ENCODE measurements around the gene PUM2. TPM values are rescaled to one million over a fixed set of nuclear protein-coding genes. Genes with fewer than 3 reads are reported as not detected.
"Not testable (repeated sequence)": the region's sequence is repeated elsewhere in the genome, so short reads cannot be mapped to it uniquely, and the experiment has no call there.

The PUM2 gene
- total RNA-seq, 5 donors from 2014 or later (not counting 1 experiment from before 2014, with no cell fraction given), result 128 to 154 (median 138) TPM

DNA sequence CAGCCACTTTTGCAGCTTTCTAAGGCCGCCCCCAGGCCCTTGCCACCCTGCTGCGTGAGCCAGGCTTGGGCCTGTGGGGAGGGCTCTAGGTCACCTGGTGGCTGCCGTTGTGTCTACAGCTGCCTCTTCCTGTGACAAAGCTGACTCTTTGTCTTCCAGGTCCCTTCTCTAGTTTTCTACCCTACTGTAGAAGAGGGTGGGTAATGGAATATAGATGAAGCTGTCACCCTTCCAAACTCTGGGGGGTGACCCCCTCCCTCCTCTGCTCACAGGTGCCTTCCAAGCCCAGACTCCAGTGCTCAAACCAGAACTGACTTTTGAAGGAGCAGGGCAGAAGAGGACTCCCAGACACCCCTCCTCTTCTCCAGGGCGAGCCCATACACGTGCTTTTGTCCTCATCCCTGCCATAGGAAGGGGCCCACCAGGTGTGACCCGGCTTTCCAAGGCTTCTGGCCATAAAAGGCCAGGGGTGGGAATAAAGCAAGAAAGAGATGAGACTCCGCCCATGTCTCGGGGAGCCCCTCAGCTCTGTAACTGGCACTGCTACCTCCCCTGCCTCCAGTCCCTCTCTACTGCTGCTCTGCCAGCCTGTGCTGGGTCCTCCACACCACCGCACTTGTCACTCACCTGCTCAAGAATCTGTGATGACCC is 107.8 kb downstream of the PUM2 start:
- H3K36me3 ChIP-seq (ENCODE audit: control insufficient read depth in 2 of 2, extremely low read depth in 1 of 2, insufficient read depth in 1 of 2, low read length in 1 of 2), result peaks cover 0 to 7% of the 10 kb centered on the region in 2 donors
- H3K36me3 Mint-ChIP-seq, result peaks cover 6% of the 10 kb centered on the region
- ATAC-seq (replicated peaks in 1 of 4), result peak in 3 of 4 experiments; percentile 16 to 35 (median 32)
- H3K27me3 Mint-ChIP-seq, result peaks cover 3 to 6% of the 10 kb centered on the region in 2 donors
- H3K4me3 ChIP-seq (ENCODE audit: control insufficient read depth in 1 of 2, extremely low read depth in 1 of 2, low read length in 1 of 2), result no peak overlapping the region
- peaks cover 7 to 11% (median 7%) of the 10 kb centered on the region in 3 donors for H3K4me1 Mint-ChIP-seq
- H3K4me1 ChIP-seq (ENCODE audit: control insufficient read depth in 1 of 2, extremely low read depth in 1 of 2, insufficient read depth in 2 of 2, low read length in 2 of 2), result peaks cover 0 to 7% of the 10 kb centered on the region in 2 experiments
- peaks cover 2 to 3% of the 10 kb centered on the region in 2 experiments for H3K27me3 ChIP-seq (replicated peaks in 1 of 2; ENCODE audit: control insufficient read depth in 2 of 2, extremely low read depth in 1 of 2, insufficient read depth in 2 of 2, low read length in 1 of 2)
- H3K27ac Mint-ChIP-seq, result no peak overlapping the region
- H3K27ac ChIP-seq (ENCODE audit: low read length), result no peak overlapping the region
- 88% methylated on average over 5 of the region's 9 CpGs for WGBS (ENCODE audit: insufficient coverage)
- ChIA-PET CTCF (interaction anchor here in 1 of 2 donors (0.6 kb wide), 2 partner anchors 9 to 250 kb away, joined by 3 to 5 read pairs; no protein-coding TSS in a partner anchor), POLR2A (no interaction called here)
- H3K9me3 ChIP-seq, result peaks cover 2% of the 10 kb centered on the region
- no peak for DNase-seq
- peak overlapping the region in 1 of 3 donors; percentile 10 for H3K4me3 Mint-ChIP-seq
- H3K9me3 Mint-ChIP-seq, result no peaks in the 10 kb centered on the region

DNA sequence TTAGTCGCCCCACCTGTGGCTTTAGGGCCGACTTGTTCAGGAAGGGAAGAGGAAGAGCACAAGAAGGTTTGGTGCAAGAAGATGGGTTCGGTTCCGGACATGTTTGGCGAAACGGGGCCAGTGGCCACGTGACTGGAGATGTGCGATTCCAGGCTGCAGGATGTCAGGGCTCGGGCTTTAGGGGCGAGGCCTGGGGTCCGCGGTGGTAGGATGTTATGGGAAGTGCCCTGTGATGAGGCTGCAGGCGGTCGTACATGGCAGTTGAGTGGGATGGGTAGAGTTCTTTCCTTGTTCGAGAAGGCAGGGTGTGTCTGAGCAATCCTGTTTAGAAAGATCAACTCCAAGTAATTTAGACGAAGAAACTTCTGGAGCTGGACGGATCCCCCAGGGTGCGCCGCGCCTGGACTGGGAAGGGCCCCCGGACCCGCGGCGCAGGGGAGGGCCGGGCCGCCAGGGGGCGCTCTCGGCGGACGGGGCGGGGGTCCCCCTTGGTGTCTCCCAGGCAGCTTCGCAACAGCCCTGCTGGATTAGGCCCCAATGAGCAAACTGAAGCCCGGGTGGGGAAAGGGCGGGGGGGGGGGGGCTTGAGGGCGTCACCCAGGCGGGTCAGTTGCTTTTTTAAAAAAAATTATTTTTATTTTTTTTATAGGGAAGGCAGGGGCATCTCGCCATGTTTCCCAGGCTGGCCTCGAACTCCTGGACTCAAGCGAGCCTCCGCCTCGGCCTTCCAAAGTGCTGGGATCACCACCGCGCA is 108.5 kb downstream of the PUM2 start:
- Mint-ChIP-seq H3K9me3 (no peaks in the 10 kb centered on the region), H3K27ac (no peak overlapping the region), H3K4me1 (peaks cover 7 to 11% (median 7%) of the 10 kb centered on the region in 3 donors), H3K27me3 (peaks cover 7 to 12% of the 10 kb centered on the region in 2 donors), H3K4me3 (peak overlapping the region; percentile 28 to 50 (median 36)), H3K36me3 (no peaks in the 10 kb centered on the region)
- ATAC-seq (replicated peaks in 1 of 4) (peak in 2 of 4 experiments; percentile 15 to 43), DNase-seq (peak in 8 of 35 experiments; percentile 5 to 38 (median 10))
- CTCF ChIA-PET, result interaction anchor here (0.5 to 0.6 kb wide), 3 partner anchors 9 to 1721 kb away, joined by 3 to 5 read pairs (median 3); no protein-coding TSS in a partner anchor
- 55% methylated on average over 22 of the region's 43 CpGs for WGBS (ENCODE audit: insufficient coverage)
- Histone ChIP-seq H3K4me3 (ENCODE audit: control insufficient read depth in 1 of 2, extremely low read depth in 1 of 2, low read length in 1 of 2) (peak overlapping the region; percentile 12 to 19), H3K9me3 (peaks cover 3% of the 10 kb centered on the region), H3K27me3 (replicated peaks in 1 of 2; ENCODE audit: control insufficient read depth in 2 of 2, extremely low read depth in 1 of 2, insufficient read depth in 2 of 2, low read length in 1 of 2) (peaks cover 2 to 3% of the 10 kb centered on the region in 2 experiments), H3K4me1 (ENCODE audit: control insufficient read depth in 1 of 2, extremely low read depth in 1 of 2, insufficient read depth in 2 of 2, low read length in 2 of 2) (peaks cover 0 to 7% of the 10 kb centered on the region in 2 experiments), H3K36me3 (ENCODE audit: control insufficient read depth in 2 of 2, extremely low read depth in 1 of 2, insufficient read depth in 1 of 2, low read length in 1 of 2) (peaks cover 0 to under 1% of the 10 kb centered on the region in 2 donors), H3K27ac (ENCODE audit: low read length) (no peak overlapping the region)
- POLR2A ChIA-PET, result no interaction called here

DNA sequence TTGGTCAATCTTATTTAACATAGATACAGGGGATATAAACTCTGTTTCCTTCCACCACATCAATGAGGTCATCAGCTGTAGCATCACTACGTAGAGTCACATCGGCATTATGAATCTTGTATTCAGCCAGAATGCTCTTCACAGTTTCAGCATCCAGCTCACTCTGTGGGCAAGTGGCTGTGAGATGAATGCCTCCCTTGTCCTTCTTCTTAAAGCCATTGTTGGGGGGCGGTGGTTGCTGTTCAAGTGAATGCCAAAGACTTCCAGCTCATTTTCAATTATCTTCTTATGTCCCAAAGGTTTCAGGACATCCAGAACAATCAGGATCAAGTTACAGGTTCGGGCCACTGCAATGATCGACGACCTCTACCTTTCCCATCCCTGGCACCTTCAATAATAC is 110.4 kb downstream of the PUM2 start:
- H3K36me3 ChIP-seq (ENCODE audit: control insufficient read depth in 2 of 2, extremely low read depth in 1 of 2, insufficient read depth in 1 of 2, low read length in 1 of 2); DNase-seq; H3K9me3 Mint-ChIP-seq; H3K4me3 ChIP-seq (ENCODE audit: control insufficient read depth in 1 of 2, extremely low read depth in 1 of 2, low read length in 1 of 2); H3K4me1 ChIP-seq (ENCODE audit: control insufficient read depth in 1 of 2, extremely low read depth in 1 of 2, insufficient read depth in 2 of 2, low read length in 2 of 2); H3K27ac Mint-ChIP-seq; H3K4me3 Mint-ChIP-seq; ATAC-seq (replicated peaks in 1 of 4); H3K36me3 Mint-ChIP-seq; H3K27ac ChIP-seq (ENCODE audit: low read length); H3K9me3 ChIP-seq; CTCF ChIA-PET; H3K27me3 ChIP-seq (replicated peaks in 1 of 2; ENCODE audit: control insufficient read depth in 2 of 2, extremely low read depth in 1 of 2, insufficient read depth in 2 of 2, low read length in 1 of 2): not testable (repeated sequence)
- Mint-ChIP-seq H3K4me1 (peaks cover 7 to 11% (median 7%) of the 10 kb centered on the region in 3 donors), H3K27me3 (peaks cover 16 to 23% of the 10 kb centered on the region in 2 donors)
- WGBS (ENCODE audit: insufficient coverage), result 89% methylated on average over 5 of the region's 6 CpGs
- POLR2A ChIA-PET, result interaction anchor here in 1 of 2 donors (0.6 kb wide), 1 partner anchor 462 kb away, joined by 3 read pairs; no protein-coding TSS in a partner anchor

- no peak for ATAC-seq (replicated peaks in 1 of 4)
- H3K27me3 ChIP-seq (replicated peaks in 1 of 2; ENCODE audit: control insufficient read depth in 2 of 2, extremely low read depth in 1 of 2, insufficient read depth in 2 of 2, low read length in 1 of 2), result peaks cover 5 to 20% of the 10 kb centered on the region in 2 experiments
- Mint-ChIP-seq H3K27me3 (peaks cover 20 to 32% of the 10 kb centered on the region in 2 donors), H3K4me1 (peaks cover 2 to 4% (median 2%) of the 10 kb centered on the region in 3 donors), H3K9me3 (no peaks in the 10 kb centered on the region), H3K36me3 (no peaks in the 10 kb centered on the region), H3K4me3 (no peak overlapping the region), H3K27ac (no peak overlapping the region)
- DNase-seq, result no peak
- peaks cover 3% of the 10 kb centered on the region for H3K9me3 ChIP-seq
- peaks cover 0 to under 1% of the 10 kb centered on the region in 2 experiments for H3K4me1 ChIP-seq (ENCODE audit: control insufficient read depth in 1 of 2, extremely low read depth in 1 of 2, insufficient read depth in 2 of 2, low read length in 2 of 2)
- 80% methylated on average over 5 of the region's 5 CpGs for WGBS (ENCODE audit: insufficient coverage)
- H3K36me3 ChIP-seq (ENCODE audit: control insufficient read depth in 2 of 2, extremely low read depth in 1 of 2, insufficient read depth in 1 of 2, low read length in 1 of 2), result no peaks in the 10 kb centered on the region
- no peak overlapping the region for H3K27ac ChIP-seq (ENCODE audit: low read length)
- H3K4me3 ChIP-seq (ENCODE audit: control insufficient read depth in 1 of 2, extremely low read depth in 1 of 2, low read length in 1 of 2), result no peak overlapping the region
- CTCF ChIA-PET, result no interaction called here
- POLR2A ChIA-PET, result interaction anchor here in 1 of 2 donors (0.7 kb wide), 1 partner anchor 20 kb away, joined by 3 read pairs; no protein-coding TSS in a partner anchor
Measured at GRCh38 chr2:20236496-20236895, 114.1 kb downstream of the PUM2 start.

GRCh38 chr2:20235655-20236305 is 114.9 kb downstream of the PUM2 start:
- CTCF ChIA-PET, result interaction anchor here in 1 of 2 donors (0.7 kb wide), 1 partner anchor 117 kb away, joined by 3 read pairs; no protein-coding TSS in a partner anchor

GRCh38 chr2:20234597-20234996 is 116.0 kb downstream of the PUM2 start:
- WGBS (ENCODE audit: insufficient coverage), result no CpG with 5 or more reads among the region's 2 CpGs
- DNase-seq, result not testable (repeated sequence)

More at GRCh38 chr2:20235655-20236305, 114.9 kb downstream of the PUM2 start:
- Histone ChIP-seq H3K27me3 (replicated peaks in 1 of 2; ENCODE audit: control insufficient read depth in 2 of 2, extremely low read depth in 1 of 2, insufficient read depth in 2 of 2, low read length in 1 of 2) (peaks cover 5 to 23% of the 10 kb centered on the region in 2 experiments), H3K9me3 (peaks cover 3% of the 10 kb centered on the region), H3K4me1 (ENCODE audit: control insufficient read depth in 1 of 2, extremely low read depth in 1 of 2, insufficient read depth in 2 of 2, low read length in 2 of 2) (no peaks in the 10 kb centered on the region), H3K36me3 (ENCODE audit: control insufficient read depth in 2 of 2, extremely low read depth in 1 of 2, insufficient read depth in 1 of 2, low read length in 1 of 2) (no peaks in the 10 kb centered on the region), H3K4me3 (ENCODE audit: control insufficient read depth in 1 of 2, extremely low read depth in 1 of 2, low read length in 1 of 2) (no peak overlapping the region), H3K27ac (ENCODE audit: low read length) (no peak overlapping the region)
- Mint-ChIP-seq H3K27me3 (peaks cover 20 to 37% of the 10 kb centered on the region in 2 donors), H3K36me3 (no peaks in the 10 kb centered on the region), H3K9me3 (no peaks in the 10 kb centered on the region), H3K27ac (no peak overlapping the region), H3K4me3 (no peak overlapping the region), H3K4me1 (no peaks in the 10 kb centered on the region)
- peak in 1 of 35 experiments; percentile 22 for DNase-seq
- POLR2A ChIA-PET, result no interaction called here
- ATAC-seq (replicated peaks in 1 of 4), result no peak
- 88% methylated on average over 8 of the region's 10 CpGs for WGBS (ENCODE audit: insufficient coverage)

More at GRCh38 chr2:20234597-20234996, 116.0 kb downstream of the PUM2 start:
- H3K27ac ChIP-seq (ENCODE audit: low read length); ATAC-seq (replicated peaks in 1 of 4); H3K4me1 ChIP-seq (ENCODE audit: control insufficient read depth in 1 of 2, extremely low read depth in 1 of 2, insufficient read depth in 2 of 2, low read length in 2 of 2); H3K27ac Mint-ChIP-seq; POLR2A ChIA-PET; H3K4me3 ChIP-seq (ENCODE audit: control insufficient read depth in 1 of 2, extremely low read depth in 1 of 2, low read length in 1 of 2); H3K4me1 Mint-ChIP-seq; H3K9me3 Mint-ChIP-seq; H3K36me3 ChIP-seq (ENCODE audit: control insufficient read depth in 2 of 2, extremely low read depth in 1 of 2, insufficient read depth in 1 of 2, low read length in 1 of 2); H3K4me3 Mint-ChIP-seq; H3K36me3 Mint-ChIP-seq; H3K9me3 ChIP-seq: not testable (repeated sequence)
- H3K27me3 ChIP-seq (replicated peaks in 1 of 2; ENCODE audit: control insufficient read depth in 2 of 2, extremely low read depth in 1 of 2, insufficient read depth in 2 of 2, low read length in 1 of 2), result peaks cover 4 to 26% of the 10 kb centered on the region in 2 experiments
- H3K27me3 Mint-ChIP-seq, result peaks cover 23 to 40% of the 10 kb centered on the region in 2 donors
- CTCF ChIA-PET, result interaction anchor here in 1 of 2 donors (0.6 kb wide), 1 partner anchor 46 kb away, joined by 3 read pairs; no protein-coding TSS in a partner anchor
